Parathyroid adenoma (tissue), 2 donors: Measurements from ENCODE around the gene FRMD4A.

Experiments
- H2AFZ ChIP-seq: fragments of 300-600 bp; sonication (generic); one replicate; pipeline ENCODE4 v1.7.0; 2017; ENCODE audit warnings: antibody characterized with exemption, mild to moderate bottlenecking
- H3K27ac ChIP-seq: fragments of 300-600 bp; sonication (generic); one replicate; pipeline ENCODE4 v1.7.0; 2017
- H3K27me3 ChIP-seq: fragments of 300-600 bp; sonication (generic); one replicate; pipeline ENCODE4 v1.7.0; 2017; ENCODE audit warnings: low read length; ENCODE audit not compliant: control insufficient read depth, insufficient read depth
- H3K36me3 ChIP-seq: fragments of 300-600 bp; sonication (generic); one replicate; pipeline ENCODE4 v1.7.0; 2017; ENCODE audit warnings: low read length; ENCODE audit not compliant: control insufficient read depth, insufficient read depth
- H3K4me1 ChIP-seq: fragments of 300-600 bp; sonication (generic); one replicate; pipeline ENCODE4 v1.7.0; 2017; ENCODE audit warnings: control low read depth
- H3K4me2 ChIP-seq: fragments of 300-600 bp; sonication (generic); one replicate; pipeline ENCODE4 v1.7.0; 2017; ENCODE audit warnings: low read length
- H3K4me3 ChIP-seq: fragments of 300-600 bp; sonication (generic); one replicate; pipeline ENCODE4 v1.7.0; 2017; ENCODE audit warnings: low read depth, low read length
- H3K79me2 ChIP-seq: fragments of 300-600 bp; sonication (generic); one replicate; pipeline ENCODE4 v1.7.0; 2017; ENCODE audit warnings: control low read depth
- H3K9ac ChIP-seq: fragments of 300-600 bp; sonication (generic); one replicate; pipeline ENCODE4 v1.7.0; 2017; ENCODE audit warnings: mild to moderate bottlenecking
- H3K9me3 ChIP-seq: fragments of 300-600 bp; sonication (generic); one replicate; pipeline ENCODE4 v1.7.0; 2017; ENCODE audit warnings: low read length; ENCODE audit not compliant: control insufficient read depth
- TF ChIP-seq, protein P1 (sequence below): fragments of 300-600 bp; sonication (generic); IDR thresholded peaks from one replicate; pipeline ENCODE4 v1.7.0; 2017; ENCODE audit warnings: antibody characterized with exemption, mild to moderate bottlenecking
- donor health status: primary hyperparathyroidism.

Gene FRMD4A

DNA sequence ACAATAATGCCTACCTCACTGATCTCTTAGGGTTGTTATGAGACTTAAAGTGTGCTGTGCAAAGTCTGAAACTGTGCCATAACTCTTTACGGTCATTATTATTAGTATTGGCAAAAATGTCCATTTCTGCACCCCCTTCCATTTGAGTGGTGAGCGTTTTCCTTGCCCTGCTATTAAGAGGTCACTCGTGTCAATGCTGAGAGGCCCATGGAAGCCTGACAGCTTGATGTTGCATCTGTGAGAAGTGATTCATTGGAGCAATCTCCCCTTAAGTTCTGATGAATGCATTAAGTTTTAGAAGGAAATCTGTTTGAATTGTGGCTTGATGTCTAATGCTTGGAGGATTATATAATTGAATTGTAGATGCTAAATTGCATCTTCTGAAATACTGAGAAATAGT lies 253.3 kb downstream of the FRMD4A start:
- TF ChIP-seq, protein P1, sequence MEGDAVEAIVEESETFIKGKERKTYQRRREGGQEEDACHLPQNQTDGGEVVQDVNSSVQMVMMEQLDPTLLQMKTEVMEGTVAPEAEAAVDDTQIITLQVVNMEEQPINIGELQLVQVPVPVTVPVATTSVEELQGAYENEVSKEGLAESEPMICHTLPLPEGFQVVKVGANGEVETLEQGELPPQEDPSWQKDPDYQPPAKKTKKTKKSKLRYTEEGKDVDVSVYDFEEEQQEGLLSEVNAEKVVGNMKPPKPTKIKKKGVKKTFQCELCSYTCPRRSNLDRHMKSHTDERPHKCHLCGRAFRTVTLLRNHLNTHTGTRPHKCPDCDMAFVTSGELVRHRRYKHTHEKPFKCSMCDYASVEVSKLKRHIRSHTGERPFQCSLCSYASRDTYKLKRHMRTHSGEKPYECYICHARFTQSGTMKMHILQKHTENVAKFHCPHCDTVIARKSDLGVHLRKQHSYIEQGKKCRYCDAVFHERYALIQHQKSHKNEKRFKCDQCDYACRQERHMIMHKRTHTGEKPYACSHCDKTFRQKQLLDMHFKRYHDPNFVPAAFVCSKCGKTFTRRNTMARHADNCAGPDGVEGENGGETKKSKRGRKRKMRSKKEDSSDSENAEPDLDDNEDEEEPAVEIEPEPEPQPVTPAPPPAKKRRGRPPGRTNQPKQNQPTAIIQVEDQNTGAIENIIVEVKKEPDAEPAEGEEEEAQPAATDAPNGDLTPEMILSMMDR = no peak
- Histone ChIP-seq H3K4me2 (no peak overlapping the region), H3K9ac (no peak overlapping the region), H3K4me1 (peaks cover 2% of the 10 kb centered on the region), H3K27me3 (no peaks in the 10 kb centered on the region), H3K79me2 (no peaks in the 10 kb centered on the region), H3K36me3 (no peaks in the 10 kb centered on the region), H3K4me3 (no peak overlapping the region), H2AFZ (no peak overlapping the region), H3K9me3 (no peaks in the 10 kb centered on the region), H3K27ac (no peak overlapping the region)

DNA sequence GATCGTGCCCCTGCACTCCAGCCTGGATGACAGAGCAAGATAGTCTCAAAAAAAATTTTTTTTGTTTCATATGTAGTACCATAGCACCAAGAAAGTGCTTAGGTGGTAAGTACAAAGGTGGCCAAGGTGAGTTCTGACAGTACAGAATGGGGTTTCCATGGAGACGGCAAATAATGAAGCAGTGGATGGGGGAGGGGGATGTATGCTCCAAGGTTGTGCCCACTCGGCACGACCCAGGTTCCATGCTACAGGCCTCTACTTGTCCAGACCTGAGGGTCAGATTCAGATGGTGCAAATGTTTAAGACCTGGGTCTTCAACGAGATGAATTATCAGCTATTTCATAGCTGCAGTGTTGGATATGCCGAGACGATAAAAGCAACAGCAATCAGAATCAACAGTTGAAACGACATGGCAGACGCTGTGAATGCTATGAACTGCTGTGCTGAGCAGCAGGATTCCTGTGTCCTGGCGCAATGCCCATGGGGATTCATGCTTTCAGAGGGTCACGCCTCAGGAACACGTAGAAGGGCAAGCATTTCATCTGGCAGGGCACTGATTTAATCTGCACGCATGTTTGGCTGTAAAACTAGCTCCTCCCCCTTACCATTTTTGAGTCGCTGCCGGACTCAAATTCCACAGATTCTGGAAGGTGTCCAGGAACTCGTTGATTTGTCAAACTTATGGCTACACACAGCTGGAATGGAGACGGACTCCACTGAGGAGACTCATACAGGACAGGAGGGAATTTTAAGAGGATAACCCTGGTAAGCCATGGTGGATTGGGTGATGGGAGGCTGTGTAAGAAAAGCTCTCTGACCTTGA lies 256.5 kb downstream of the FRMD4A start:
- H3K27me3 ChIP-seq = no peaks in the 10 kb centered on the region
- H3K27ac ChIP-seq = peak overlapping the region; percentile 25
- H3K9ac ChIP-seq = no peak overlapping the region
- H3K79me2 ChIP-seq = no peaks in the 10 kb centered on the region
- no peaks in the 10 kb centered on the region for H3K9me3 ChIP-seq
- H3K4me3 ChIP-seq = peak overlapping the region; percentile 36
- TF ChIP-seq, protein P1 = no peak
- H2AFZ ChIP-seq = peak overlapping the region; percentile 17
- no peaks in the 10 kb centered on the region for H3K36me3 ChIP-seq
- H3K4me2 ChIP-seq = peak overlapping the region; percentile 48
- peaks cover 2% of the 10 kb centered on the region for H3K4me1 ChIP-seq

DNA sequence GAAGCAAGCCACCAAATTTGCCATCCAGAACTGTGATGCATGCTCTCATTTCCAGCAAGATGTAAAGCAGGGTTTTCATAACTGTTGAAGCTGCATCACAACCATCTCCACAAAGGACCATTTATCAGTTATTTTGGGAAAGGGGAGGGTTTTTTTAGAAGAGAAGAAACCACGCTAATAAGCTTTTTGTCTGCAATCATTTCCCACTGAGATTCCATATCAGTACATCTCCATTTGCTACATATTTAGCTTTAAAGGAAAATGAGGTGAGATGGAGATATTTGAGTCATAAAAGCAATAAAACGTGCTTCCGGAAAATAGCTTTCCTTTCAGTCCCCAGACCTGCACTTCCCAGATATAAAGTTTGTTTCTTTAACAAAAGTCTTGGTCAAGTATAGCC lies 258.2 kb downstream of the FRMD4A start:
- H3K4me1 ChIP-seq = peaks cover 2% of the 10 kb centered on the region
- H3K4me2 ChIP-seq = no peak overlapping the region
- H3K36me3 ChIP-seq = no peaks in the 10 kb centered on the region
- H3K79me2 ChIP-seq = no peaks in the 10 kb centered on the region
- no peaks in the 10 kb centered on the region for H3K27me3 ChIP-seq
- H3K27ac ChIP-seq = no peak overlapping the region
- no peak overlapping the region for H3K9ac ChIP-seq
- no peaks in the 10 kb centered on the region for H3K9me3 ChIP-seq
- H3K4me3 ChIP-seq = no peak overlapping the region
- no peak overlapping the region for H2AFZ ChIP-seq
- TF ChIP-seq, protein P1 = no peak

DNA sequence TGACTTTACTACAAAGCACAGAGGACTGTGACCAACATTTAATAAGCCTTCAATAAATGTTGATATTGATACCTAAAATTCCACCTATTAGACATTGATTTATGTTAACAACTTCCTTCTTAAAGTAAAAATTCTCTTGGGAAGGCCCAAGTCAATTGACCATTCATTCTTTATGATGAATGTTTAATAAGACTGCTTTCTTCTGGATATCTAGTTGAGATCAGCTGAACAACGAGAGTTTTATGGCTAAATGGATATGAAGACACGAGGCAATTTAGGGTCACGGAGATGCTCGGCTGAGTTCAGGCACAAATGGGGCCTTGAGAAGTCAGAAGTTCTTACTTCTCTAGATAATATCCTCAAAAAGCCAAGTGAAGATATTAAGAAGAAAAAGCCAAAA lies 258.8 kb downstream of the FRMD4A start:
- no peak overlapping the region for H3K4me3 ChIP-seq
- H3K27me3 ChIP-seq = no peaks in the 10 kb centered on the region
- H3K79me2 ChIP-seq = no peaks in the 10 kb centered on the region
- H3K4me2 ChIP-seq = no peak overlapping the region
- peaks cover 2% of the 10 kb centered on the region for H3K4me1 ChIP-seq
- H3K9me3 ChIP-seq = no peaks in the 10 kb centered on the region
- H3K36me3 ChIP-seq = no peaks in the 10 kb centered on the region
- TF ChIP-seq, protein P1 = no peak
- H2AFZ ChIP-seq = no peak overlapping the region
- H3K27ac ChIP-seq = no peak overlapping the region
- no peak overlapping the region for H3K9ac ChIP-seq
